Keratinocyte (primary cell): ENCODE measurements around the gene PEPD.

Experiments used
- EZH2 ChIP-seq: IDR thresholded peaks from one replicate; pipeline ENCODE4 v1.6.1; 2012; ENCODE audit warnings: inconsistent platforms, mild to moderate bottlenecking, low read length, moderate library complexity
- TF ChIP-seq, protein P1 (sequence below), 3 experiments: IDR thresholded peaks in 1 of 3; conservative IDR thresholded peaks in 1 of 3; optimal IDR thresholded peaks in 1 of 3; 2 replicates in 2 of 3; 3 replicates in 1 of 3; pipeline versions ENCODE3 to v1.5.1; 2011; ENCODE audit warnings: low read length in 3 of 3, mild to moderate bottlenecking in 3 of 3, moderate library complexity in 2 of 3, control low read depth in 1 of 3, inconsistent platforms in 1 of 3; ENCODE audit not compliant: insufficient read depth in 2 of 3; ENCODE audit errors: extremely low read depth in 1 of 3

DNA sequence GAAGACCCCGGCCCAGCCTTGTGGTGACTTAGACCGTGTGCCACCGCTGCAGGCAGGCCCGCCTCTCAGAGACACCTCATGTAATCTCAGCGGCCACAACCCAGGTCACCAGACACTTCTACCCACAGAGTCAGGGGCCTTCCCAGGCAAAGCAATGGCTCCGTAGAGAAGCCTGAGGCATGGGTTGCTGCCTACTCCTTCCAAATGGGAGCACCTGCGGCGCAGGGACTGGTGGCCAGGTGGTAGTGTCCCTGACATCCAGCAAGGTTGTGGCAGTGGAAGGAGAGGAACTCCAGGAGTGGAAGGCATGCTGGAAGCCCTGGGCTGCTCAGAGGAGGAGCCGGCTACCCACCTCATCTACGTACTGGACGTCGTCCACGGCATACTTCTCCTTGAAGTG is 21.0 kb downstream of the PEPD start:
- TF ChIP-seq, protein P1, sequence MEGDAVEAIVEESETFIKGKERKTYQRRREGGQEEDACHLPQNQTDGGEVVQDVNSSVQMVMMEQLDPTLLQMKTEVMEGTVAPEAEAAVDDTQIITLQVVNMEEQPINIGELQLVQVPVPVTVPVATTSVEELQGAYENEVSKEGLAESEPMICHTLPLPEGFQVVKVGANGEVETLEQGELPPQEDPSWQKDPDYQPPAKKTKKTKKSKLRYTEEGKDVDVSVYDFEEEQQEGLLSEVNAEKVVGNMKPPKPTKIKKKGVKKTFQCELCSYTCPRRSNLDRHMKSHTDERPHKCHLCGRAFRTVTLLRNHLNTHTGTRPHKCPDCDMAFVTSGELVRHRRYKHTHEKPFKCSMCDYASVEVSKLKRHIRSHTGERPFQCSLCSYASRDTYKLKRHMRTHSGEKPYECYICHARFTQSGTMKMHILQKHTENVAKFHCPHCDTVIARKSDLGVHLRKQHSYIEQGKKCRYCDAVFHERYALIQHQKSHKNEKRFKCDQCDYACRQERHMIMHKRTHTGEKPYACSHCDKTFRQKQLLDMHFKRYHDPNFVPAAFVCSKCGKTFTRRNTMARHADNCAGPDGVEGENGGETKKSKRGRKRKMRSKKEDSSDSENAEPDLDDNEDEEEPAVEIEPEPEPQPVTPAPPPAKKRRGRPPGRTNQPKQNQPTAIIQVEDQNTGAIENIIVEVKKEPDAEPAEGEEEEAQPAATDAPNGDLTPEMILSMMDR (optimal IDR thresholded peaks at IDR 0.05 in 1 of 3, IDR thresholded peaks at IDR 0.05 in 1 of 3, conservative IDR thresholded peaks at IDR 0.05 in 1 of 3; ENCODE audit: extremely low read depth in 1 of 3, insufficient read depth in 2 of 3, low read length in 3 of 3), result no peak
- no peak for TF ChIP-seq EZH2
